GM04503 (cell line): ENCODE measurements around the gene HLF.
"Not testable (repeated sequence)": the region's sequence is repeated elsewhere in the genome, so short reads cannot be mapped to it uniquely, and the experiment has no call there.

Experiments
- DNase-seq: peaks from one replicate; pipeline ENCODE4 v3.0.0-alpha.2; 2012; ENCODE audit warnings: low read depth

HLF gene

GRCh38 chr17:55312852-55313251 lies 48.1 kb downstream of the HLF start:
- no peak for DNase-seq

DNA sequence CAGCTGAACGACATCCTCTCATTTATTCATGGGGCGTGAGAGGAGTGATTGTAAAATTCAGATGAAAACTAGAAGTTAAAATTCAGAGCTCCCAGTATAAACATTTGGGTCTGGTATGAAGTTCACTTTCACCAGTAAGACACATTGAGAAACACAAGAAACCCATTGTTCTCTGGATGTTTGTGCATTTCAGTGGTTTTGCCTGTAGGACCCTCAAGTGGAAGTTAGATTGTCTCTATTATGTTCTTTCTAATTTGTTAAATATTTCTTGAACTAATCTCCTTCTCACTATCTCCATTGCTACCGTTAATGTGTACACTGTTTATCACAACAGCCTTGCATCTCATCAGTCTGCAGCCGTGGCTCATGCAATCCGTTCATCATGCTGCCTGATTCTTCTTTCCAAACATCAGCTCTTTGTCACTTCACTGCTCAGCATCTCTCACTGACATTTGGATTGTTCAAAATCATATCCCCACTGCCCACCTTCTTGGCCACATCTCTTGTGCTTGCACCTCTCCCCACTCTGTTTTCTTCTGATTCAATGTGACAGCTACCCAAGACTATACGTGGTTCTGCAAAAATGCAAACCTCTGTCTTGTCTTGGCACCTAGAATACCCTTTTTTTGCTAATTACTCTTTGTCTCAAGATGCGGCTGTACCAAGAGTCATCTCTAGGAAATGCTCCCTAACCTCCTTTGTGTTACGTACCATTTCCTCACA lies 49.5 kb downstream of the HLF start:
- DNase-seq = no peak

DNA sequence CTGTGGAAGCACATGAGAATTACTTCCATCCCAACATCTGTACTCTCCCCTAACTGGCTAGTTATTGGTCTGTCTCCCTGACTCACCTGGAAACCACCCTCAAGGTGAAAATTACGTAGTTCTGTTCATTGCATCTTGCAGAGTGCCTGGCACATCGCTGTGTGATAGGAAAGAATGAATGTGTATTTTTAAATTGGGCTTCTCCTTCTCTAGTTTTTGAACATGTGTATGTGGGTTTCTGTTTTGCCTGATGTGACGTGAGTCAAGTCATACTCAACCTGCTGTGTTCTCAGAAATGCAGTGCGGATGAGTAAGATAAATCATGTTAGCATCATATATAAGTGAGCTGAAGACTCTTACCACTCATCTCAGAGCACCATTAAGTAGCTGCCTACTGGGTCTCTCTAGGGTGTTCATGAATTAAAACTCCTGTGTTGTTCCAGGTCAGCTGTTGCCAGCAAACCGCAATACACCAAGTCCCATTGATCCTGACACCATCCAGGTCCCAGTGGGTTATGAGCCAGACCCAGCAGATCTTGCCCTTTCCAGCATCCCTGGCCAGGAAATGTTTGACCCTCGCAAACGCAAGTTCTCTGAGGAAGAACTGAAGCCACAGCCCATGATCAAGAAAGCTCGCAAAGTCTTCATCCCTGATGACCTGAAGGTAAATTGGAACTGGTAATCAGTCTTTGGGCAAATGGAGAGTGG lies 50.2 kb downstream of the HLF start:
- no peak for DNase-seq

GRCh38 chr17:55316499-55316898 lies 51.7 kb downstream of the HLF start:
- DNase-seq = no peak

GRCh38 chr17:55317284-55317683 lies 52.5 kb downstream of the HLF start:
- DNase-seq = no peak

- DNase-seq = no peak
These were observed 53.3 kb downstream of the HLF start for GRCh38 chr17:55318081-55318480.

DNA sequence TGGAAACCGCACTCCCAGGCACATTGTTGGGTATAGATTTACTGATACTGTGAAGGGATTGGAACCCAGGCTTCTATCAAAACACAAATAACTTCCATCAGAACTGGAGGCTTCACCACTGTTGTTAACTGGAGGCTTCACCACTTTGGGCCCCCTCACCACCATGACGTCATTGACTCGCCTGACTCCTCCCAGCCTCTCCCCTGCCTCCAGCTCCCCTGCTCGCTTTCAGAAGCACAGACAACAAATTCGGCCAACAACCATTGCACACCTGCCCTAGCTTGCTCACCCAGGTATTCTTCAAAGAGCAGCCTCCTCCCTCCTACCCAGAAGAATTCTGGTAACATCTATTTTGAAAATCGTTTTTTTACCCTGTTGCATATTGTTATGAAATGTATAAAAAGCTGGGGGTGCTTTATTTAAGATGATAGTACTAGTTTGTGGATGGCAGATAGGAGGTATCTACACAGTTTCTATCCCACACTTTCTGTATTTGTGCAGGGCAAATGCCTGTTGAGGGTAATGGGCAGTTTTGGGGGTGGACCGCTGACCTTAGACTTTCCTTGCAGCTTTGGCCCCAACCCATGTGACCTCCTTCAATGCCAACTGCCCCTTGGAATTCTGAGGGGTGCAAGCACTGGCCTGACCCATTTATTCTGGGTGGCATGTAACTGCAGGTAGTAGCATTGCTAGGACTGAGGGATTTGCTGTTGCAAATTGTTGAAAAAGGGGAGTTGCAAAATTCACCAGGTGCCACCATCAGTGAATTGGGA lies 54.1 kb downstream of the HLF start:
- no peak for DNase-seq

DNA sequence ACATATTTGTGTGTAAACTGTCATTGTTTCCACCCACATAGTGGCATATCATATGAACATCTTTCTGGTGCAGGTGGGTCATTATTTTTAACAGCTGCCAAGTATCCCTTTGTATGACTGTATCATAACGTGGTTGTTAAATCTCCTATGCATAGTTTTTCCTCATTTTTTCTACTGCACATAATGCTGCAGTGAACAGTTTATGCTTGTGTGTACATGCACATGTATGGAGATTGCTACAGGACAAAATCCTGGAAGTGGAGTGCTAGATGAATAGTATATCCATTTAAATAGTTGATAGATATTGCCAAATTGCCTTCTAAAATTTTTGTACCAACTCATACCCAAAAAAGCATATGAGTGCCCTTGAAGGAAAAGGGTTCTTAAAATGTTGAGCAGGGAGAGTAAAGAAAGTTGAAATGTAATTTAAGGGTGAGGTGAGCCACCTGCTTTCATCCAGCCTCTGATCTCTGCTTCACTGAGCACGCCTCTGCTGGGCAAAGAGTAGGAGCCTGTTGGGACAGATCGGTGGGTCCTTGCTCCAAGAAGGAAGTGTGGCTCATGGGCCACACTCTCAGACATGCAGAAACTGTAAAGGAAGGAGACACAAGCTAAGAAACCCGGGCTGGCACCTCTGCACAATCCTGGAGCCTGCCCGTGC lies 55.3 kb downstream of the HLF start:
- DNase-seq = no peak

- DNase-seq = no peak
These were observed 56.0 kb downstream of the HLF start for GRCh38 chr17:55320594-55321426.

- no peak for DNase-seq
These were observed 56.8 kb downstream of the HLF start for GRCh38 chr17:55321427-55322060.

DNA sequence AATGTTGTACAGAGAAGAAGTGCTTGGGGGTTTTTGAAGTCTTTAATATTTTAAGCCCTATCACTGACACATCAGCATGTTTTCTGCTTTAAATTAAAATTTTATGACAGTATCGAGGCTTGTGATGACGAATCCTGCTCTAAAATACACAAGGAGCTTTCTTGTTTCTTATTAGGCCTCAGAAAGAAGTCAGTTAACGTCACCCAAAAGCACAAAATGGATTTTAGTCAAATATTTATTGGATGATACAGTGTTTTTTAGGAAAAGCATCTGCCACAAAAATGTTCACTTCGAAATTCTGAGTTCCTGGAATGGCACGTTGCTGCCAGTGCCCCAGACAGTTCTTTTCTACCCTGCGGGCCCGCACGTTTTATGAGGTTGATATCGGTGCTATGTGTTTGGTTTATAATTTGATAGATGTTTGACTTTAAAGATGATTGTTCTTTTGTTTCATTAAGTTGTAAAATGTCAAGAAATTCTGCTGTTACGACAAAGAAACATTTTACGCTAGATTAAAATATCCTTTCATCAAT lies 57.8 kb downstream of the HLF start:
- no peak for DNase-seq

GRCh38 chr17:55323518-55324295 lies 58.9 kb downstream of the HLF start:
- no peak for DNase-seq

- DNase-seq = no peak
These were observed 59.7 kb downstream of the HLF start for GRCh38 chr17:55324296-55324978.

GRCh38 chr17:55325406-55325805 lies 60.6 kb downstream of the HLF start:
- no peak for DNase-seq

- DNase-seq = no peak
These were observed 61.3 kb downstream of the HLF start for GRCh38 chr17:55326030-55326429.

GRCh38 chr17:55327225-55328088 lies 62.7 kb downstream of the HLF start:
- no peak for DNase-seq

DNA sequence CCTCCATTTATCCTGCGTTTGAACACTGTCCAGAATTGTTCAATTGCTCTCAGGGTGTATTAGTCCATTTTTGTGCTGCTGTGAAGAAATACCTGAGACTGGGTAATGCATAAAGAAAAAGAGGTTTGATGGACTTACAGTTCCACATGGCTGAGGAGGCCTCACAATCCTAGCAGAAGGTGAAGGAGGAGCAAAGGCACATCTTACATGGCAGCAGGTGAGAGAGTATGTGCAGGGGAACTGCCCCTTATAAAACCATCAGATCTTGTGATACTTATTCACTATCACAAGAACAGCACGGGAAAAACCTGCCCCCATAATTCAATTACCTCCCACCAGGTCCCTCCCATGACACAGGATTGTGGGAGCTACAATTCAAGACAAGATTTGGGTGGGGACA lies 63.8 kb downstream of the HLF start:
- DNase-seq = not testable (repeated sequence)

- DNase-seq = no peak
These were observed 65.7 kb downstream of the HLF start for GRCh38 chr17:55330344-55330933.
